Stimulated activated CD8-positive, alpha-beta memory T cell treated with anti-CD3 and anti-CD28 coated beads, Interleukin-15, amount 100 ng/mL, for 24 hours (primary cell): ENCODE results near the gene EFCAB6.
A peak's percentile ranks its signal among the peaks of the same experiment; 100 is the strongest.

Experiments
- DNase-seq: peaks from one replicate; pipeline ENCODE4 v3.0.0-alpha.2; 2020; ENCODE audit warnings: low read depth

Gene EFCAB6

GRCh38 chr22:43812149-43812842, at the start of gene EFCAB6:
Gene EFCAB6 (minus strand): TSS chr22:43812305. CDS start chr22:43782318, 29,987 bp downstream.
- peak; percentile 71 for DNase-seq

GRCh38 chr22:43861529-43861928, 49.4 kb upstream of the EFCAB6 start:
- no peak for DNase-seq

- DNase-seq = no peak
Observed at GRCh38 chr22:43860831-43861230, 48.7 kb upstream of the EFCAB6 start.

DNA sequence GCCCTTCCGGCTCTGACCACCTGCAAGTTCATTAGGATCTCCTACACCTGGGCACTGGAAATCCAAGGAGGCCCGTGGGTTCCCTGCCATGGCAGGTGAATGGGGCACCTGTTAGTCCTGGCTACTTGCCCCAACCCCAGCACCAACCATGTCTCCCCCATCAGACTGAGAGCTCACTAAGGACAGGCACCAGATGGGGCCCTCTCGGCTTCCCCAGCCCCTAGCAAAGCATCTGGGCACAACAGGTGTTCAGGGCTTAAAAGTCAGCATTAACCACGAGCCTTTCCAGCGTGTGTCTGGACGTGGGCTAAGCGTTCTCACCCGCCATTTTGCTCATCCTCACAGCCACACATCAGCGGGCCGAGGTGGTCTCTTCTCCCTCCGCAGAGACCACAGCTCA, 48.0 kb upstream of the EFCAB6 start:
- DNase-seq = no peak

GRCh38 chr22:43859621-43860020, 47.5 kb upstream of the EFCAB6 start:
- no peak for DNase-seq

- no peak for DNase-seq
Observed at GRCh38 chr22:43859176-43859575, 47.1 kb upstream of the EFCAB6 start.

GRCh38 chr22:43858156-43858895, 46.2 kb upstream of the EFCAB6 start:
- no peak for DNase-seq

GRCh38 chr22:43857367-43857766, 45.3 kb upstream of the EFCAB6 start:
- no peak for DNase-seq

- DNase-seq = no peak
Observed at GRCh38 chr22:43855431-43855830, 43.3 kb upstream of the EFCAB6 start.

DNA sequence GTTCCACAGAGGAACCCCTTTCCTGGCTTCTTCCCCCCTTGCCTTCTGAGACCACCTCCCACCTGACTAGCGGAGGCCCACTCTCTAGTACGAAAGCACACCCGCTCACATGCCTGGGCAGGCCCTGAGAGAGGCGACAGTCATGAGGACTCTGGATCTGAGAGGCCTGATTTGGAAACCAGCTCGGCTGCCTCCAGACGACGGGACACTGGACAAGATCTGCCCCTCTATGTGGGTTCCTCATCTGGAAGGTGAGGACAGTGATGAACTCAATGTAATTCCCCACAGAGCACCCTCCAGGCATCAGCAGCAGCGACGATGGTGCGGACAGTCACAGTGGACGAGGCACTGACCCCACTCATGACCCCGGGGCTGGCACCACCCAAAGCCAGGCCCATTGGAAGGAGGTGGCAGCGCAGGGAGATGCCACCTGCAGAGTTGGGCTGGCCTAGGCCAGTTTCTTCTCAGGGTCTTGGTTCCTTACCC, 42.7 kb upstream of the EFCAB6 start:
- DNase-seq = no peak

- DNase-seq = no peak
Observed at GRCh38 chr22:43854121-43854785, 42.1 kb upstream of the EFCAB6 start.

DNA sequence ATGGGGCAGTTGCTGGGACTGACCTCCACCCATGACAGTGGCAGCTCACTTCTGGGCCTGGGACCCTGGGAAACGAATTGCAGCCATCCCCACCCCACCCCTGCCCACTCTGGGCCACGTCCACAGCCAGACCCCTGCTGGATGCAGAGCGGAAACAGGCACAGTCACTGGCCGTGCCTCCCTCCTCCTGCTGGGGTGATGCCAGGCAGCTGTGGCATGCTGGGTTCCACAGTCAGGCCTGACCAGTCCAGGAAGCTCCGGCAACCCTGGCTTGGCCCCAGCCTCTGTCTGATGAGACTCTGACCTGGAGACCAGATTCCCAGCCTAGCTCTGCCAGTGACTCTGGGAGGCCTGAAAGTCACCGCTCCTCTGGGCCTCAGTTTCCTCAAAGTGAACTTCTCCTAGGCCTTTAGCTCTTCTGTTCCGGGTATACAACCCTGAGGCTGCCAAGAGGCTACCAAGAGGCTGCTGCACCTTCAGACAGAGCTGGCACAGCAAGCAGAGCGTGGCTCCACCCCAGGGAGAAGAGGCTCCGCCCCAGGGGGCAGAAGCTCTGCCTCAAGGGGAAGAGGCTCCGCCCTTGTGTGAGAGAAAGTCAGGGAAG, 41.3 kb upstream of the EFCAB6 start:
- DNase-seq = no peak

DNA sequence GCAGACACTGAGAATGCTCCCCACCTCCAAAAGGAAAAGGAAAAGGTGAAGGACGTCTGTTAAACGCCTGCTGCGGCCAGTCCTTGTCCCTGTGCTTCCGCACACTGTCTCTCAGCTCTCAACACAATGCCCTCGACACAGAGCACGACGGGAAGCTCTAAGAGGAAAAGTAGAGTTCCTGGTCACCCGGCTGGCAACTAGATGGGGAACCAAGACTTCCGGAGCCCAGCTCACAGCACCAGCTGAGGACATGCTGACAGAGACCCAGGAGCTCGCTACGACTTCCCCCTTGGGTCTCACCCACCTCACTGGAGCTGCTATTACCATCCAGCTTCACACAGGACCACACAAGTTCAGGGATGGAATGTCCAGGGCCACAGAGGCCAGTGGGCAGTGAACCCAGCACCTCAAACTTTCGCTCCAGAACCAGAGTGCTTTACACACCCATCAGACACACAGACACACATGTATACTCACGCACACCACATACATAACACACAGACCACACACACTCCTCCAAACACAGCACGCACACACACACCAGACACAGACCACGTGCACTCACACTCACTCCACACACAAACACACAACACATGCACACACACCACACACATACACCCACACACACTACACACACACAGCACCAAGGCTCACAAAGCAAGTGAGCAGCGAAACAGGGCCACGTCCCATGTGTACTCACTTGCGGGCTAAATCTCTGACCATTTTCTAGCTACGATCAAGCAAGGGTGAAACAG, 40.6 kb upstream of the EFCAB6 start:
- DNase-seq = no peak

- no peak for DNase-seq
Observed at GRCh38 chr22:43851979-43852307, 39.8 kb upstream of the EFCAB6 start.

- no peak for DNase-seq
Observed at GRCh38 chr22:43851058-43851978, 39.2 kb upstream of the EFCAB6 start.

DNA sequence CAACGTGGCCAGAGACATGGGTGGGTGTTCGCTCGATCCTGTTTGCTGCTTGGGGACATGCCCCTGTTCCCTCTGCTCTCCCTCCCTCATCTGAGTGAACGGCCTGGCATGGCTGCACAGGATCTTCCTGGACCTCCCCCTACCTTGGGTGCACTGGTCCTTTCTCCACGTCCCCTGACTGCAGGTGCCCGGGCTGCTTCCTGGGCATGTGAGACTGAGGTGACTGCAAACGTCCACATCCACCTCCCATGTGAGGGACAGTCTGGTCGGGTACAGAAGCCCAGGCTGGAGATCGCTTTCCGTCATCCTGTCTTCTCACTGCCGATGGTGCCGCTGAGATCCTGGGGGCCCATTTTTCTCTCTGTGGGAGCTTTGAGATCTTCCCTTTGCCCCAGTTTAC, 38.4 kb upstream of the EFCAB6 start:
- no peak for DNase-seq

DNA sequence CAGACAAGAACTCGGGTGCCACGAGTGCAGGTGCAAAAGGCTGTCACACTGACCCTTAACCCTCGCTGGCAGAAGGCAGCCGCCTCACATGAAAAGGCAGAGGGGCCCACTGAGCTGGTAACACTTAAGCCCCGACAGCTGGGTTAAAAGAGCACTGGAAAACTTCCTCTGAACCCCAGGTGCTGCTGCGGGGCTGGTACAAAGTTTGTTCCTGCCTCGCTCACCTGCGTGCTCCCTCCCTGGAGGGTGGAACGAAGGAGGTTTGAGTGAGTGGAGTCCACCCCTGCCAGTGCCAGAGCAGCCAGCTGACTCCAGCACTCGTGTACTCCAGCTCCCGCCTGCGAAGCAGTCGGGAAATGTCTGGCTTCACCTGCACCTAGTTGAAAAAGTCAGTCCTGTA, 37.6 kb upstream of the EFCAB6 start:
- DNase-seq = no peak

DNA sequence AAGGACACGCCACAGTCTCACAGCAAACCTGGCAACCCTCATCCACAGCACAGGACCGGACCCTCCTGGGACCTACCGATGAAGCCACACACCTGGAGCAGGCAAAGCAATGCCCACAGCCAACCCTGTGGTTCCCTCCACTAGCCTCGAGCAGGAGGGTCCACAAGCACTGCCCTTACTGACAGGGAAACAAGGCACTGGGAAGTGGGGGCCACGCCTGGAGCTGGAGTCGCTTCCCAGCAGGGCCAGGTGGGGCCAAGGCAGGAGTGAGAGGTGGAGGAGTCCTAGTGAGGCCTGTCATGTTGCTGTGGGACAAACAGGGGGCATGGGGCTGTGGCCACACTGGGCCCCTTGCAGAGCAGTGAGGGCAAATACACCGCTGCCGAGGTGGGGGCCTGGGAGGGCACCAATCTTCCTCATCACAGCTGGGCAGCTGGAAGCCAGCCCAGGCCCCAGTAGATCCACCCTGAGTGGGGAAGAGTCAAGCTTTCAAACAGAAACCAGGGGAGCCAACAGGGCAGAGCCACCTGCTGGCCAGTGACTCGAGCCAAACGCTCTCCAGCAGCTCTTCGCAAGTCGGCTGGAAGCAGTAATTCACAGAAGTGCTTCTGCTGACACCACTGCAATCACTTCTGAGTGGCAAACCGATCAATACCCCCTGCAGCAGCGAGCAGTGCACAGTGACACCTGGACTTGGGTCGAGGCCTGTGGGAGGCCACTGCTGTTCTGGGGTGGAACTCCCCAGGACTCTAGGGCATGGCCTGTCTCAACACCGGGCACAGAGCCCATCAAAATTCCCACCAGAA, 36.5 kb upstream of the EFCAB6 start:
- DNase-seq = no peak

- DNase-seq = no peak
Observed at GRCh38 chr22:43847376-43848289, 35.5 kb upstream of the EFCAB6 start.
